Endothelial cell of umbilical vein (primary cell): ENCODE results near the gene SLC50A1. TPM values are rescaled to one million over a fixed set of nuclear protein-coding genes. Genes with fewer than 3 reads are reported as not detected.

ENCODE experiments used
- BruUV-seq: library from RNA; stranded (reverse); fragments of 400-500 nt; replicated peaks from 2 replicates; lab custom pipeline; 2021; lab: Mats Ljungman, UMichigan
- CTCF ChIA-PET: fragments of 300-600, 350-600 bp; sonication (Branson Sonifier 250); formaldehyde crosslinking; loops from one replicate; lab custom pipeline; 2021; ENCODE audit warnings: antibody characterized with exemption, inconsistent platforms; lab: Charles Lee
- POLR2A ChIA-PET: fragments of 300-600, 350-600 bp; sonication (Branson Sonifier 250); formaldehyde crosslinking; loops from one replicate; lab custom pipeline; 2021; ENCODE audit warnings: antibody characterized with exemption, inconsistent platforms; lab: Charles Lee
- DNase-seq: peaks from one replicate; pipeline ENCODE4 v3.0.0-alpha.2; 2011; ENCODE audit warnings: low read depth, low spot score
- FAIRE-seq: peaks from 2 replicates; lab custom pipeline; 2011; peaks lifted over from hg19 to GRCh38; lab: Jason Lieb, UNC
- H2AFZ ChIP-seq: 2 replicates; pipeline ENCODE4 v1.6.0; 2012; ENCODE audit warnings: low read depth, low read length, control low read depth, inconsistent platforms
- H3K27ac ChIP-seq: 2 replicates; pipeline ENCODE4 v1.5.1; 2011; ENCODE audit warnings: low read depth, mild to moderate bottlenecking, control low read depth, low read length, moderate library complexity; ENCODE audit not compliant: insufficient read depth
- H3K27me3 ChIP-seq, 2 experiments: 2 replicates each; pipeline versions ENCODE4 v1.6.0 to v1.6.1; 2011; ENCODE audit warnings: low read length in 2 of 2, mixed read lengths in 1 of 2; ENCODE audit not compliant: control insufficient read depth in 2 of 2, insufficient read depth in 2 of 2
- H3K36me3 ChIP-seq, 2 experiments: 2 replicates in 1 of 2; 3 replicates in 1 of 2; pipeline ENCODE4 v1.5.1; 2011; ENCODE audit warnings: low read length in 2 of 2, mild to moderate bottlenecking in 1 of 2, moderate library complexity in 1 of 2; ENCODE audit not compliant: control insufficient read depth in 2 of 2, insufficient read depth in 2 of 2; ENCODE audit errors: extremely low read depth in 1 of 2
- H3K4me1 ChIP-seq: 3 replicates; pipeline ENCODE4 v1.5.1; 2011; ENCODE audit warnings: mild to moderate bottlenecking, low read length; ENCODE audit not compliant: control insufficient read depth, insufficient read depth; ENCODE audit errors: extremely low read depth
- H3K4me2 ChIP-seq: 2 replicates; pipeline ENCODE4 v1.6.1; 2011; ENCODE audit warnings: low read length, control low read depth, mixed read lengths; ENCODE audit not compliant: insufficient read depth
- H3K4me3 ChIP-seq, 3 experiments: fragments of 200-600 bp in 1 of 3; sonication (generic), shearing (Covaris generic) in 1 of 3; replicated peaks in 1 of 3; 2 replicates each; pipeline ENCODE4 v1.5.1; 2011 to 2016; ENCODE audit warnings: control low read depth in 3 of 3, low read length in 3 of 3, mild to moderate bottlenecking in 2 of 3, inconsistent platforms in 1 of 3, low read depth in 1 of 3, moderate library complexity in 1 of 3; ENCODE audit not compliant: insufficient read depth in 1 of 3
- H3K79me2 ChIP-seq: 2 replicates; pipeline ENCODE4 v1.6.0; 2012; ENCODE audit warnings: low read length, inconsistent platforms; ENCODE audit not compliant: control insufficient read depth, insufficient read depth
- H3K9ac ChIP-seq: replicated peaks from 2 replicates; pipeline ENCODE3; 2011; ENCODE audit warnings: low read length, control low read depth; ENCODE audit not compliant: insufficient read depth; ENCODE audit errors: extremely low read depth
- H3K9me1 ChIP-seq: replicated peaks from 3 replicates; pipeline ENCODE4 v1.6.0; 2011; ENCODE audit warnings: mild to moderate bottlenecking, low read length; ENCODE audit not compliant: control insufficient read depth, insufficient read depth; ENCODE audit errors: extremely low read depth
- H3K9me3 ChIP-seq: replicated peaks from 2 replicates; pipeline ENCODE4 v1.5.1; 2012; ENCODE audit warnings: low read length, inconsistent platforms; ENCODE audit not compliant: control insufficient read depth, insufficient read depth
- H4K20me1 ChIP-seq: replicated peaks from 2 replicates; pipeline ENCODE3; 2011; ENCODE audit warnings: mild to moderate bottlenecking, low read length; ENCODE audit not compliant: control insufficient read depth, insufficient read depth; ENCODE audit errors: extremely low read depth
- CTCF ChIP-seq, 2 donors: IDR thresholded peaks; 1 replicate in 1 of 2; 2 replicates in 1 of 2; pipeline ENCODE4 v1.5.1; 2011; ENCODE audit warnings: low read length in 2 of 2, mild to moderate bottlenecking in 2 of 2, moderate library complexity in 2 of 2, control low read depth in 1 of 2, inconsistent platforms in 1 of 2, low read depth in 1 of 2; ENCODE audit not compliant: insufficient read depth in 1 of 2; ENCODE audit errors: extremely low read depth in 1 of 2
- EZH2 ChIP-seq: IDR thresholded peaks from 2 replicates; pipeline ENCODE4 v1.6.1; 2012; ENCODE audit warnings: borderline replicate concordance, low read depth, mild to moderate bottlenecking, moderate library complexity, low read length, inconsistent platforms; ENCODE audit not compliant: severe bottlenecking
- FOS ChIP-seq: IDR thresholded peaks from 2 replicates; pipeline ENCODE4 v1.6.1; 2011; ENCODE audit warnings: mild to moderate bottlenecking, low read length, moderate library complexity, borderline replicate concordance; ENCODE audit not compliant: insufficient read depth
- GATA2 ChIP-seq: IDR thresholded peaks from 2 replicates; pipeline ENCODE4 v1.7.0; 2011; ENCODE audit warnings: low read depth, mild to moderate bottlenecking, moderate library complexity, mixed read lengths, low read length; ENCODE audit not compliant: insufficient read length, insufficient read depth
- JUN ChIP-seq: IDR thresholded peaks from 2 replicates; pipeline ENCODE4 v1.6.1; 2011; ENCODE audit warnings: borderline replicate concordance, low read depth; ENCODE audit not compliant: insufficient read length, insufficient read depth
- MAX ChIP-seq: IDR thresholded peaks from 2 replicates; pipeline ENCODE4 v1.6.1; 2011; ENCODE audit not compliant: insufficient read depth, insufficient read length
- MYC ChIP-seq: IDR thresholded peaks from one replicate; pipeline ENCODE4 v1.6.1; 2011; ENCODE audit warnings: mild to moderate bottlenecking, low read depth, low read length
- POLR2A ChIP-seq: IDR thresholded peaks from 2 replicates; pipeline ENCODE4 v1.6.1; 2012; ENCODE audit warnings: low read depth, mild to moderate bottlenecking, control low read depth, low read length
- POLR2AphosphoS5 ChIP-seq: IDR thresholded peaks from 2 replicates; pipeline ENCODE4 v1.6.1; 2012; ENCODE audit warnings: low read depth, mild to moderate bottlenecking, control low read depth, low read length, moderate library complexity; ENCODE audit not compliant: insufficient read depth
- dilution Hi-C: fragments of 300-500 bp; cut with MboI; formaldehyde crosslinking; loops from one replicate; pipeline ENCODE4 v1.15.0; 2019; ENCODE audit warnings: low sequenced_read_pairs; ENCODE audit not compliant: extremely low pct_ligation_motif_present
- intact Hi-C: fragments of 100-400 bp; cut with micrococcal nuclease; formaldehyde crosslinking; loops from one replicate; pipeline ENCODE4 v1.10.0; 2022
- polyA plus RNA-seq, 4 experiments: library from polyadenylated mRNA; depleted of rRNA in 3 of 4; stranded (reverse) in 3 of 4; unstranded in 1 of 4; fragments of >200 nt; gene quantifications; 2 replicates each; pipeline versions ENCODE4 v1.2.1 to v1.2.3, GENCODE V29; 2011 to 2012; ENCODE audit warnings: missing spikeins in 1 of 4
- total RNA-seq: library from RNA; stranded (reverse); gene quantifications from 2 replicates; pipeline ENCODE4 v1.2.3, GENCODE V29; 2021

SLC50A1 gene
- total and polyA plus RNA-seq, 2 donors (not counting 3 experiments of a cell fraction or from before 2014, with no cell fraction given): 29.5 to 66.1 TPM

GRCh38 chr1:155130272-155131006, 5.2 kb upstream of the SLC50A1 start:
- H3K27me3 ChIP-seq: no peaks in the 10 kb centered on the region
- H4K20me1 ChIP-seq: no peaks in the 10 kb centered on the region
- ChIA-PET POLR2A (interaction anchor here (0.6 to 0.8 kb wide), 3 partner anchors 9 to 857 kb away, joined by 4 to 6 read pairs (median 5); no protein-coding TSS in a partner anchor), CTCF (interaction anchor here (1.5 to 15.5 kb wide), 5 partner anchors 18 to 45 kb away, joined by 7 to 204 read pairs (median 13); partner anchors contain the start of genes KRTCAP2 and TRIM46)
- H2AFZ ChIP-seq: no peak overlapping the region
- H3K4me1 ChIP-seq: peaks cover 60% of the 10 kb centered on the region
- FAIRE-seq (no peak), DNase-seq (no peak)
- peaks cover 22 to 33% of the 10 kb centered on the region in 2 experiments for H3K36me3 ChIP-seq
- peak overlapping the region in 2 of 3 experiments; percentile 91 to 95 for H3K4me3 ChIP-seq
- H3K9me1 ChIP-seq: no peaks in the 10 kb centered on the region
- TF ChIP-seq CTCF (IDR thresholded peaks at IDR 0.05; ENCODE audit: extremely low read depth in 1 of 2, insufficient read depth in 1 of 2, low read depth in 1 of 2, low read length in 2 of 2): no peak
- no peak for TF ChIP-seq MYC
- TF ChIP-seq EZH2: no peak
- TF ChIP-seq JUN: no peak
- TF ChIP-seq POLR2AphosphoS5: no peak
- TF ChIP-seq MAX: no peak
- TF ChIP-seq GATA2: no peak
- TF ChIP-seq FOS: no peak
- no peak for TF ChIP-seq POLR2A
- H3K9me3 ChIP-seq: no peaks in the 10 kb centered on the region
- H3K9ac ChIP-seq: peak overlapping the region; percentile 92
- no TSS peak for BruUV-seq
- intact Hi-C loops: no loop called here
- peaks cover 29% of the 10 kb centered on the region for H3K79me2 ChIP-seq
- peak overlapping the region; percentile 68 for H3K27ac ChIP-seq
- dilution Hi-C loops: no loop called here
- peak overlapping the region; percentile 87 for H3K4me2 ChIP-seq
